Psoas muscle (tissue), 8 donors: ENCODE measurements around the gene SNX11. TPM values are rescaled to one million over a fixed set of nuclear protein-coding genes. Genes with fewer than 3 reads are reported as not detected.

Source experiments
- ATAC-seq, 4 donors: fragments of 200-7000 bp; cut with Tn5 transposase; one replicate each; pipeline ENCODE4 v1.9.1; 2020; ENCODE audit warnings: moderate library complexity in 3 of 4, mild to moderate bottlenecking in 2 of 4
- DNase-seq, 2 donors: peaks; one replicate each; pipeline ENCODE4 v3.0.0-alpha.2; 2020
- H3K27ac ChIP-seq: fragments of 200-600 bp; one replicate; pipeline ENCODE4 v1.8.0; 2022
- H3K27me3 ChIP-seq, 3 donors: fragments of 200-600 bp in 1 of 3; one replicate each; pipeline versions ENCODE4 v1.6.1 to v1.8.0; 2013 to 2022; ENCODE audit warnings: low read length in 2 of 3, mild to moderate bottlenecking in 2 of 3, moderate library complexity in 1 of 3; ENCODE audit not compliant: insufficient read depth in 3 of 3
- H3K36me3 ChIP-seq, 2 donors: fragments of 200-600 bp in 1 of 2; one replicate each; pipeline versions ENCODE4 v1.6.1 to v1.8.0; 2013 to 2022; ENCODE audit warnings: low read depth in 1 of 2, mild to moderate bottlenecking in 1 of 2, moderate library complexity in 1 of 2; ENCODE audit not compliant: insufficient read depth in 1 of 2
- H3K4me1 ChIP-seq: fragments of 200-600 bp; one replicate; pipeline ENCODE4 v1.8.0; 2022
- H3K4me3 ChIP-seq: fragments of 200-600 bp; one replicate; pipeline ENCODE4 v1.8.0; 2022; ENCODE audit warnings: mild to moderate bottlenecking
- H3K9me3 ChIP-seq: fragments of 200-600 bp; one replicate; pipeline ENCODE4 v1.8.0; 2022
- WGBS, 3 donors: extraction: QIAGEN DNeasy Blood & Tissue Kit; methylation state at CpG; one replicate each; pipeline versions ENCODE4 v1.1.6 to v1.1.7; 2013; 5-methylcytosine and 5-hydroxymethylcytosine counted together
- intact Hi-C, 2 donors: fragments of 100-400 bp; cut with DNase I; formaldehyde crosslinking; loops; one replicate each; pipeline versions ENCODE4 v1.11.0 to v1.14.2; 2022
- polyA plus RNA-seq, 3 donors: library from polyadenylated mRNA; stranded (reverse); fragments of 200-250 nt; gene quantifications; one replicate each; pipeline ENCODE4 v1.2.3, GENCODE V29; 2013
- total RNA-seq, 4 donors: library from RNA; stranded (reverse); fragmentation: NEBNext Ultra II Directional in 2 of 4; extraction: Animal tissue kit (Norgen Biotek cat#: 25700) in 2 of 4; gene quantifications; one replicate each; pipeline versions ENCODE4 v1.2.1 to v1.2.4, GENCODE V29; 2021 to 2023
- TF ChIP-seq, protein P1 (sequence below): fragments of 200-600 bp; IDR thresholded peaks from one replicate; pipeline ENCODE4 v1.8.0; 2022; ENCODE audit warnings: antibody characterized with exemption
- donor health status: healthy with polysubstance abuse.
- donor health status: DM: no; HTN: no; CAD: no; lungs with moderate emphysema.
- donor health status: Bipolar disorder and iron deficiency.
- donor health status: healthy.
- donor health status: DM: yes; HTN: yes; CAD: no.
- donor health status: DM: no; HTN: no; CAD: no.
- donor health status: DM: no; HTN: no; CAD: no.
- donor health status: DM: yes; HTN: yes; CAD: no.

The SNX11 gene
- total and polyA plus RNA-seq, 7 donors: 10.0 to 27.0 (median 14.5) TPM

DNA sequence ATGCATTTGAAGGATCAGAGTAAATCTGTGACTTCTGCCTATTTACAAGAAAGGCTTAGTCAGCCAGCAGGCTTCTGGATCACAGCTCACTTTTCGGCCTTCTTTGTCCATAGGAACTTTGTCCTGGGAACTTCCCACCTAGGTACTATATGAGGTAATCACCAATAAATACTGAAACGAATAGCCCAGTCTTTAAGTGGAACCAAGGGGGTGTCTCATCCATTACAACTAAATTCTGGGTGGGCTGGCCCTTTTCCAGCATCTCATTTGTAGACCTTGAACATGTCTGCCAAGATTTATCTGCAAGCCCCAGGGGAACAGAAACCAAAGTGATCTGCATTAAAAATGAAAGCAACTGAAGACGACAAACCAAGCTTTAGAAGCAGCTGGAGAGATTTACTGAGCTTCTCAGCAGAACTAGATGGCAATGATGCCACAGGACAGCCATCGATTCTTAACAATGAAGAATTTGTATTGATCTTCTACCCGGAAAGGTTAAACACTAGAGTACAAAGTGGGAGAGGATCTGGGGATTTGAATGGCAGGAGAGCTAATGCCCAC, 55.5 kb downstream of the SNX11 start:
- ATAC-seq (no peak), DNase-seq (no peak)
- intact Hi-C loops: no loop called here
- H3K9me3 ChIP-seq: no peaks in the 10 kb centered on the region
- TF ChIP-seq, protein P1, sequence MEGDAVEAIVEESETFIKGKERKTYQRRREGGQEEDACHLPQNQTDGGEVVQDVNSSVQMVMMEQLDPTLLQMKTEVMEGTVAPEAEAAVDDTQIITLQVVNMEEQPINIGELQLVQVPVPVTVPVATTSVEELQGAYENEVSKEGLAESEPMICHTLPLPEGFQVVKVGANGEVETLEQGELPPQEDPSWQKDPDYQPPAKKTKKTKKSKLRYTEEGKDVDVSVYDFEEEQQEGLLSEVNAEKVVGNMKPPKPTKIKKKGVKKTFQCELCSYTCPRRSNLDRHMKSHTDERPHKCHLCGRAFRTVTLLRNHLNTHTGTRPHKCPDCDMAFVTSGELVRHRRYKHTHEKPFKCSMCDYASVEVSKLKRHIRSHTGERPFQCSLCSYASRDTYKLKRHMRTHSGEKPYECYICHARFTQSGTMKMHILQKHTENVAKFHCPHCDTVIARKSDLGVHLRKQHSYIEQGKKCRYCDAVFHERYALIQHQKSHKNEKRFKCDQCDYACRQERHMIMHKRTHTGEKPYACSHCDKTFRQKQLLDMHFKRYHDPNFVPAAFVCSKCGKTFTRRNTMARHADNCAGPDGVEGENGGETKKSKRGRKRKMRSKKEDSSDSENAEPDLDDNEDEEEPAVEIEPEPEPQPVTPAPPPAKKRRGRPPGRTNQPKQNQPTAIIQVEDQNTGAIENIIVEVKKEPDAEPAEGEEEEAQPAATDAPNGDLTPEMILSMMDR: no peak
- no peak overlapping the region for H3K4me3 ChIP-seq
- WGBS, 3 donors: 44 to 47% (median 47%) methylated on average over 5 of the region's 5 CpGs
- H3K27me3 ChIP-seq: peaks cover 2 to 4% (median 3%) of the 10 kb centered on the region in 3 donors
- no peaks in the 10 kb centered on the region for H3K36me3 ChIP-seq
- H3K27ac ChIP-seq: no peak overlapping the region
- no peaks in the 10 kb centered on the region for H3K4me1 ChIP-seq

DNA sequence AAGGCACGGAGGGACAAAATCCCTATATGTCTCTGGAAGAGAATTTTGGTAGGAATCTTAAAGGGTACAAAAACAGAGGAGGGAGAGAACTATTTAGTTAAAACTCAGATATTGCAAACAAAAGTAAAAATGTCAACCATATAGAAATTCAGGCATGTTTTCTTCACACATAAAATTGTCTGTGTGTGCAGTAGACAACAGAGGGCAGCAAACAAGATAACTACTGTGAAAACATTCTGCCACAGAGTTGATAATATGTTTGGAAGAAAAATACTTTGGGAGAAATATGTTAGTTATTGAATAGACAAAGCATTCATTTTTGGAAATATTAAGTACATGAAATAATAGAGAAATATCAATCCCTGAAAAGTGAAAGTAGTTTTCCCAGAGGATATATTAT, 56.2 kb downstream of the SNX11 start:
- TF ChIP-seq, protein P1: no peak

DNA sequence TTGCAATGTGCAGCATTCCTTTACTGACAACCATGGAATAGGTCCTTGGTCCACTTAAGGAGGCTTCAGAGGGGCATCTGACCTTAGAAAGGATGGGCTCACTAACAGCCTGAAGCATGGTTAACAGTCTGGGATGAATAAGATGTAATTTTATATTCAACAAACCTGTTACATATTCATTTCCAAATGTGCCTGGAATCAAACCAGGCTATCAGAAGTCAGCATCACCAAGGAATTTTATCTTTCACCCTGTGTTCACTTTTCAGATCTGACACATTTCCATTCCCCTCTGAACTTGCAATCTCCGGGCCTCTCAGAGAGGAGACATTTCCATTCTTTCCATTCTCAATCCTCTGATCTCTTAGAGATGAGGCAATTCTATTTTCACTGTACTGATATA, 62.4 kb downstream of the SNX11 start:
- Histone ChIP-seq H3K4me1 (no peaks in the 10 kb centered on the region), H3K9me3 (no peaks in the 10 kb centered on the region), H3K27ac (no peak overlapping the region), H3K4me3 (no peak overlapping the region), H3K27me3 (peaks cover 2 to 9% (median 4%) of the 10 kb centered on the region in 3 donors), H3K36me3 (no peaks in the 10 kb centered on the region)
- intact Hi-C loops: no loop called here
- DNase-seq (no peak), ATAC-seq (no peak)
- WGBS, 3 donors: 90 to 96% (median 94%) methylated on average over 1 of the region's 1 CpG
- TF ChIP-seq, protein P1: no peak

More for the DNA sequence above, 56.2 kb downstream of the SNX11 start:
- H3K27me3 ChIP-seq: peaks cover 2 to 9% (median 3%) of the 10 kb centered on the region in 3 donors
- no peaks in the 10 kb centered on the region for H3K4me1 ChIP-seq
- WGBS, 3 donors: 94 to 97% (median 97%) methylated on average over 1 of the region's 1 CpG
- H3K4me3 ChIP-seq: no peak overlapping the region
- no peaks in the 10 kb centered on the region for H3K36me3 ChIP-seq
- no peak overlapping the region for H3K27ac ChIP-seq
- DNase-seq: no peak
- intact Hi-C loops: no loop called here
- no peak for ATAC-seq
- H3K9me3 ChIP-seq: no peaks in the 10 kb centered on the region

Other genes with a start within 250 kb of the SNX11 start
- 10 to 100 TPM; 10.8 to 16.1 (median 12.8) TPM for gene SP2, start 211.5 kb upstream of the SNX11 start, total RNA-seq
- 10 to 100 TPM in 1 of 3 donors, 1 to 10 TPM in 2; 6.2 to 10.2 (median 7.2) TPM for gene SP2, start 211.5 kb upstream of the SNX11 start, polyA plus RNA-seq
- gene PNPO, start 166.2 kb upstream of the SNX11 start, total RNA-seq: 10 to 100 TPM; 28.2 to 42.3 (median 33.8) TPM
- 10 to 100 TPM; 12.0 to 30.0 (median 12.8) TPM for gene PNPO, start 166.2 kb upstream of the SNX11 start, polyA plus RNA-seq
- gene PRR15L, start 149.9 kb upstream of the SNX11 start, total RNA-seq: not detected
- gene PRR15L, start 149.9 kb upstream of the SNX11 start, polyA plus RNA-seq: under 1 TPM in 2 of 3 donors, not detected in 1; 0.04 to 0.17 TPM
- 10 to 100 TPM; 21.0 to 44.1 (median 34.5) TPM for gene CDK5RAP3, start 136.7 kb upstream of the SNX11 start, total RNA-seq
- gene CDK5RAP3, start 136.7 kb upstream of the SNX11 start, polyA plus RNA-seq: 10 to 100 TPM; 25.4 to 29.9 (median 25.6) TPM
- 100 to 1,000 TPM in 1 of 4 donors, 10 to 100 TPM in 3; 56.4 to 130 (median 66.4) TPM for gene COPZ2, start 70.0 kb upstream of the SNX11 start, total RNA-seq
- gene COPZ2, start 70.0 kb upstream of the SNX11 start, polyA plus RNA-seq: 10 to 100 TPM; 16.8 to 46.0 (median 35.5) TPM
- 1,000 to 10,000 TPM in 3 of 4 donors, 100 to 1,000 TPM in 1; 990 to 1,423 (median 1,174) TPM for gene NFE2L1, start 59.4 kb upstream of the SNX11 start, total RNA-seq
- gene NFE2L1, start 59.4 kb upstream of the SNX11 start, polyA plus RNA-seq: 1,000 to 10,000 TPM in 1 of 3 donors, 100 to 1,000 TPM in 2; 308 to 1,601 (median 620) TPM
- gene CBX1, start 6.3 kb upstream of the SNX11 start, total RNA-seq: 10 to 100 TPM; 28.9 to 39.6 (median 35.5) TPM
- gene CBX1, start 6.3 kb upstream of the SNX11 start, polyA plus RNA-seq: 10 to 100 TPM; 26.6 to 69.6 (median 34.8) TPM